ENCODE data around the gene SERF1B. TPM values are rescaled to one million over a fixed set of nuclear protein-coding genes. Genes with fewer than 3 reads are reported as not detected.
"Not testable (repeated sequence)": the region's sequence is repeated elsewhere in the genome, so short reads cannot be mapped to it uniquely, and the experiment has no call there.

SERF1B gene
- total RNA-seq = 10 to 100 TPM; 22.6 to 33.6 (median 30.7) TPM

DNA sequence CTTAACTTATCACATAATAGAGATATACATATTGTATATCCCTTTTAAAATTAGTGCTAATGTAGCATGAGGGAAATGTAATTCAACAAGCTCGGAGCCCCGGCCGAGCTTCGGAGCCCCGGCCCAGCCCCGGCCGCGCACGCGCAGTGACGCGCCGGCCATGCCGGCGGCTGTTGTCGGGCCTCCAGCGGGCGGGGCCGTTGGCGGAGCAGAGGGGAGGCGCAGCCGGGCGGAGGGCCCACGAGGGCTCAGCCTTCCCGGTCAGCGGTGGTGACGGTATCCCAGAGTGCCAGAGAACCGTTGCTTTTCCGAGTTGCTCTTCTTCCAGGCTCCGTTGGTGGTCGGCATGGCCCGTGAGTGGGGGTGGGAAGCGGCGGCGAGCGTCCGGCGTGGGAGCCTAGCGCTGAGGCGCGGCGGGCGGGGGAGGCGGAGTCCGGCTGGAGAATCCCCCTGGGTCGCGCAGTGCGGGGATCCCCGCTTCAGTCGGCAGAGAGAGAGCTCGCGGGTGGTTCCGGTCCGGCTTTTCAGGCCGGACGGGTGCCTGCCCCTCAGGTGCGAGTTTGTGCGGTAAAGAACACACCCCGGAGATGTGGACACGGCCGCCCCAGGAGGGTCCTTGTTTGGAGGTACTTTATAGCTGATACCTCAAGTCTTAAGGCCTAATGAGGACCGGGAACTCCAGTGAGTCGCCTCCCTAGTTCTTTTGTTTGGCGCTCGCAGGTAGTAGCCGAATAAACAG, at the start of gene SERF1B:
Gene SERF1B (plus strand): TSS at position 146 of the 739 bp plus-strand sequence. CDS start 201 bp downstream, at position 347.
- not testable (repeated sequence) for DNase-seq (ENCODE audit: low spot score in 2 of 2); H3K36me3 ChIP-seq; H3K4me1 ChIP-seq; H3K27ac ChIP-seq; H3K4me3 ChIP-seq; H3K27me3 ChIP-seq; H3K9me3 ChIP-seq
- WGBS = no CpG with 5 or more reads among the region's 66 CpGs

DNA sequence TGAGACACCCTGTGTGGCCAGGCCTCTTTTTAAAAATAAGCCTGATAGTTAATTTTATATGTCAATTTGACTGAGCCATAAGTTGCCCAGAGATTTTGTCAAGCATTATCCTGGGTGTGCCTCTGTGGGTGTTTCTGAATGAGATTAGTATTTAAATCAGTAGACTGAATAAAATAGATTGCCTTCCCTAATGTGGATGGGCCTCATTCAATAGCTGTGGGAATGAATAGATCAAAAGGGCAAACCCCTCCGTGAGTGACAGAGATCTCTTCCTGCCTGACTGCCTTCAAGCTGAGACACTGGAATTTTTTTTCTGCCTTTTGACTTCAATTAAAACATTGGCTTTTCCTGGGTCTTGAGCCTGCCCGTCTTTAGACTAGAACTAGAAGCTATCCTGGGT, 33.3 kb upstream of the SERF1B start:
- no CpG with 5 or more reads among the region's 2 CpGs for WGBS
- not testable (repeated sequence) for H3K4me1 ChIP-seq, H3K27me3 ChIP-seq

DNA sequence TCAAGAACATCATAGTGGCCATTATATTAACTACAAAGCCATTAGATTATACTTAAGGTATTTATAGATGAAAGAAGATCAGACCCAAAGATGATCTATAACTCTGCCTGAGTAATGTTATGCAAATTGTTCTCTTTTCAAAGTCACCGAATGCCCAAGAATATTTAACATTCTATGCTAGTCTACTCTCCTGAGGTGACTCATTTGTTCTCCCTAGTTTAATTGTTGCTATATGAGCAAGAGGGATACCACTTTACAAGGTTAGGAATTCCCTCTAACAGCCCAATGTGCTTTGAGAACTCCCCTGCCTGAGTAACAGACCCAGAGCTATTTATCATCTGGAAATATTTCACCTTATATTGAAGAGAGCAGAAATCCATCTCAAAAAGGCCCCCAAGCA, 29.5 kb upstream of the SERF1B start:
- not testable (repeated sequence) for H3K4me3 ChIP-seq; H3K27me3 ChIP-seq; H3K36me3 ChIP-seq; H3K27ac ChIP-seq; H3K4me1 ChIP-seq; H3K9me3 ChIP-seq; DNase-seq (ENCODE audit: low spot score in 2 of 2)
- WGBS = no CpG with 5 or more reads among the region's 1 CpG

More for the DNA sequence above, 33.3 kb upstream of the SERF1B start:
- not testable (repeated sequence) for H3K9me3 ChIP-seq; H3K27ac ChIP-seq; DNase-seq (ENCODE audit: low spot score in 2 of 2); H3K36me3 ChIP-seq; H3K4me3 ChIP-seq

DNA sequence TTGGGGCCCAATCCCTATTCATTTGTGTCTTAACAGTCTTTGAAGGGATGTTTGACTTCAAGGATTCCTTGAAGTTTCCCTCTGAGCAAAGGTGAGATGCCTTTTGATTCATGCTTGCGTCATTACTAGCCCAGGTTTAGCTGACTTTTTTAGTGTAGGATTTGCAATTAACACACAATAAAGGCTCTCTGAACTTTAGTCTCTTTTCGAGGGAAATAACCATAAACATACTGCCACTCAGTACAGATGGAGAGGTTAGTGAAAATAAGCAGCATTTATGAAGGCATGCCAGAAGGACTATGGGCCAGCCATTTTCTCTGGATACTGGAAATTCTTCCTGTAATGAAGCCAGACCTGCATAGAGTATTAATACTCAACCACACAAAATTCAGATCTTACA, 4.4 kb upstream of the SERF1B start:
- H3K4me1 ChIP-seq = not testable (repeated sequence)

DNA sequence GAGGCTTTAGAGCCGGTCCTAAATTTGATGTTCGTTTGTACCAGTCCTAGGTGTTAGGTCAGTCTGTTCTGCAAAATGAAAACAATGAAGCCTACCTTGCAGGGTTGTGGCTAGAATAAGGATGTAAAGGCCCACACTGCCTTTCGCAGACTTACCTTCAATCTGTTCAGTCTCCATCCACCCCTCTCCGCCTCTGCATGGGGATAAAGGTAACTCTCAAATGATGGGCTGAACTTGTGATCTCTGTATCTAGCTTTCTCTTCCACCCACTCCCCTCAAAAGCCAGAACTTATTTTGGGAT, 744 bp downstream of the SERF1B start:
- no CpG with 5 or more reads among the region's 4 CpGs for WGBS
- H3K4me1 ChIP-seq; H3K36me3 ChIP-seq; H3K27ac ChIP-seq; H3K9me3 ChIP-seq; H3K4me3 ChIP-seq; H3K27me3 ChIP-seq; DNase-seq (ENCODE audit: low spot score in 2 of 2): not testable (repeated sequence)

More for the DNA sequence above, 4.4 kb upstream of the SERF1B start:
- not testable (repeated sequence) for H3K4me3 ChIP-seq; H3K9me3 ChIP-seq; H3K36me3 ChIP-seq; H3K27ac ChIP-seq; DNase-seq (ENCODE audit: low spot score in 2 of 2); H3K27me3 ChIP-seq
- no CpG with 5 or more reads among the region's 2 CpGs for WGBS

DNA sequence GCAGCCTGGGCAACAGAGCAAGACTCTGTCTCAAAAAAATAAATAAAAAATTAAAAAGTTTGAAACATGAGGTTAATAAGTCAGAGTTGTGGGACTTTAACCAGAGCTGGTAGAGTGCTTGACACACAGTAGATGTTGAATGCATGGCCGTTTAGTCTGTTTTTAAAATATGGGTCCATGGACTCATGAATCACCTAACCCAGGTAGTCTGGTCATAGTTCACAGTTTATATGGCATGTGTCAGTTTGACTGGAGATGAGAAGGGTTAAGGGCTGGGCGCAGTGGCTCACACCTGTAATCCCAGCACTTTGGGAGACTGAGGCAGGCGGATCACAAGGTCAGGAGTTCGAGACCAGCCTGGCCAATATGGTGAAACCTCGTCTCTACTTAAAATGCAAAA, 6.2 kb downstream of the SERF1B start:
- not testable (repeated sequence) for H3K36me3 ChIP-seq; H3K4me1 ChIP-seq; H3K27ac ChIP-seq; H3K4me3 ChIP-seq; H3K27me3 ChIP-seq; H3K9me3 ChIP-seq; DNase-seq (ENCODE audit: low spot score in 2 of 2)
- no CpG with 5 or more reads among the region's 5 CpGs for WGBS

DNA sequence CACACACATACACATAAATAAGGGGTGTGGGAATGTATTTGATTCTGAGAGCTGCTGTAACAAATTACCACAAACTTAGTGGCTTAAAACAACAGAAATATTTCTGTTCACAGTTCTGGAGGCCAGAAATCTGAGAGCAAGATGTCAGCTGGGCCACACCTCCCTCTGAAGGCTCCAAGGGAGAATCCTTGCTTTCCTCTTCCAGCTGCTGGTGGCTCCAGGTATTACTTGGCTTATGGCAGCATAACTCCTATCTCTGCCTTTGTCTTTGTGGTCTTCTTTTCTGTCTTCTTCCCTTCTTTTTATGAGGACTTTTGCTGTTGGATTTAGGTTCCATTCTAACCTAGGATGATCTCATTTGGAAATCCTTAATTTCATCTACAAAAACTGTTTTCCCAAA, 16.4 kb downstream of the SERF1B start:
- H3K36me3 ChIP-seq; H3K4me3 ChIP-seq; DNase-seq (ENCODE audit: low spot score in 2 of 2); H3K9me3 ChIP-seq; H3K27me3 ChIP-seq; H3K4me1 ChIP-seq; H3K27ac ChIP-seq: not testable (repeated sequence)

DNA sequence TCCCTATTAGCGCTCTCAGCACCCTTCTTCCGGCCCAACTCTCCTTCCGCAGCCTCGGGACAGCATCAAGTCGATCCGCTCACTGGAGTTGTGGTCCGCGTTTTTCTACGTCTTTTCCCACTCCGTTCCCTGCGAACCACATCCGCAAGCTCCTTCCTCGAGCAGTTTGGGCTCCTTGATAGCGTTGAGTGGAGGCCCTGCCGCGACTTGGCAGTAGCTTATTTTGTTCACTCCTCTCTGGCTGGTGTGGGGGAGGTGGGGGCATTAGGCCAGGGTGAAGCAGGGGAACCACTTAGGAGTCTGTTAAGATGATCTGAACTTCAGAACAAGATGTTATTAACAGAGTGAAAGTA, 24.7 kb downstream of the SERF1B start:
- not testable (repeated sequence) for H3K27me3 ChIP-seq; H3K4me1 ChIP-seq; H3K27ac ChIP-seq; H3K9me3 ChIP-seq; H3K4me3 ChIP-seq; H3K36me3 ChIP-seq; DNase-seq (ENCODE audit: low spot score in 2 of 2)
- WGBS = no CpG with 5 or more reads among the region's 16 CpGs

DNA sequence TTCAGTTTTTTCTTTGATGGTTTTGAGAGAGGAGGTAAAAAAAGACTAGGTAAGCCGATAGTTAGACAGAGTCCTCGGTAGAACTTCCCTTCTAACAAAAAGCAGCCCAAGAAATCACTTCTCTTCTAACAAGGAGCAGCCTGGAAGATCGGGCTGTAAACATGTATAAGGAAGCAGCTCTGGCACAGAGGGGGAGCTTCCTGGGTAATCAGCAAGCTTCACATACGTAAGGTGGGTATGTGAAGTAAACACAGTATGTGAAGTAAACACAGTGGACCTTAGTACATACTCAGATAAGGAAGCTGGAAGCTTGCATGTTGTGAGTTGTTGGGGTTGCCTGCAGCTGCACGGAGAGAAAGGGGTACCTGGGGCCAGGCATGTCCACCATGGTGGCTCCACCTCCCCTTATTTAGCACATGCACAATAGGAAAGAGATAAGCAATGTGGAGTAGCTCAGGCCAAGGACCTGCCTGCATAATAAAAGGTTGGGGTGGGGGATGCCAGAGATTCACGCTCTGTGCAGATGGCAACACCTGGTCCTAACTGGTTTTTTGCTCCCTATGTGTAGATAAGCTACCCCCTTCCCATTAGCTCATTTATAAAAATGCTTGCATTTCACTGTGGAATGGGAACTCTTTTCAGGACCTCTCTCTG, 31.4 kb downstream of the SERF1B start:
- H3K4me1 ChIP-seq; H3K4me3 ChIP-seq; H3K27ac ChIP-seq; H3K27me3 ChIP-seq; H3K36me3 ChIP-seq; H3K9me3 ChIP-seq; DNase-seq (ENCODE audit: low spot score in 2 of 2): not testable (repeated sequence)
- no CpG with 5 or more reads among the region's 6 CpGs for WGBS

DNA sequence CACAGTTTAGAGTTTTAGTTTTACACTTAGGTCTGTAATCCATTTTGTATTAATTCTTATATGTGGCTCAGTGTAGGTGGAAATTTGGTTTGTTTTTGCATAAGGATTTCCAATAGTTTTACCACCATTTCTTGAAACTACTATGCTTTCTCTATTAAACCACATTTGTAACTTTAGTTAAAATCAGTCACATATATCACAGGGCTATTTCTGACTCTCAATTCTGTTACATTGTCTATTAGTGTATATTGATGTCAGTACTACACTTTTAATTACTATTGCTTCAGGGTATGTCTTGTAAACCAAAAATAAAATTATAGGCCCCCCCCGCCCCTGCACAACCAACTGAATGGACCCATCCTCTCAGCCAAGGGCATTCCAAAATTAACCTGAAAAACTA, 32.1 kb downstream of the SERF1B start:
- WGBS = no CpG with 5 or more reads among the region's 1 CpG
- H3K9me3 ChIP-seq; H3K36me3 ChIP-seq; H3K27me3 ChIP-seq; H3K27ac ChIP-seq; DNase-seq (ENCODE audit: low spot score in 2 of 2); H3K4me3 ChIP-seq; H3K4me1 ChIP-seq: not testable (repeated sequence)

DNA sequence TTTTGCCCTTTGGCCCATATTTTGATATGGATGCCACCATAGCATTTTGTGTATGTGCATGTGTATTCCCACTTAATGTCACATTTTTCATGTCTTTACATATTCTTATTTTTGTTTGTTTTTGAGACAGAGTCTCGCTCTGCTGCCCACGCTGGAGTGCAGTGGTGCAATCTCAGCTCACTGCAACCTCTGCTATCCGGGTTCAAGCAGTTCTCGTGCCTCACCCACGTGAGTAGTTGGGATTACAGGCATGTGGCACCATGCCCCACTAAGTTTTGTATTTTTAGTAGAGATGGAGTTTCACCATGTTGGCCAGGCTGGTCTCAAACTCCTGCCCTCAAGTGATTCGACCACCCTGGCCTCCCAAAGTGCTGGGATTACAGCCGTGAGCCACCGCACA, 52.6 kb downstream of the SERF1B start:
- not testable (repeated sequence) for H3K36me3 ChIP-seq, H3K4me1 ChIP-seq, H3K4me3 ChIP-seq, H3K27ac ChIP-seq, H3K27me3 ChIP-seq, H3K9me3 ChIP-seq
- 98% methylated on average over 5 of the region's 8 CpGs for WGBS
- peak in 1 of 2 donors; percentile 14 for DNase-seq (ENCODE audit: low spot score in 2 of 2)

DNA sequence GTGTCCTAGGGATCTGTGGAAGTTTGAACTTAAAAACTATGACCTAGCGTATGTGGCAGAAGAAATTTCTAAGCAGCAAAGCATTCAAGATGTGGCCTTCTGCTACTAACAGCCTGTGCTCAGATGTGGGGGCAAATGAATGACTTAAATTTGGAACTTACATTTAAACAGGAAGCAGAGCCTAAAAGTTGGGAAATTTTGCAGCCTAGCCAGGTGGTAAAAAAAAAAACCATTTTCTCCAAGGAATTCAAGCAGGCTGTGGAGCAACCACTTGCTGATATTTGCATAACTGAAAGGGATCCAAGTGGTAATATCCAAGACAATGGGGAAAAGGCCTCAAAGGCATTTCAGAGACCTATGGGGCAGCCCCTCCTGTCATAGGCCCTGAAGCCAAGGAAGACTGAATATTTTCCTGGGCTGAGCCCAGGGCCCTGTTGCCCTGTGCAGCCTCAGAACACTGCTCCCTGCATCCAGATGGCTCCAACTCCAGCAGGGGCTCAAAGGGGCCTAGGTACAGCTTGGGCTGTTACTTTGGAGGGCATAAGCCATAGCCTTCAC, 63.9 kb downstream of the SERF1B start:
- H3K9me3 ChIP-seq = not testable (repeated sequence)
- no CpG with 5 or more reads among the region's 1 CpG for WGBS

DNA sequence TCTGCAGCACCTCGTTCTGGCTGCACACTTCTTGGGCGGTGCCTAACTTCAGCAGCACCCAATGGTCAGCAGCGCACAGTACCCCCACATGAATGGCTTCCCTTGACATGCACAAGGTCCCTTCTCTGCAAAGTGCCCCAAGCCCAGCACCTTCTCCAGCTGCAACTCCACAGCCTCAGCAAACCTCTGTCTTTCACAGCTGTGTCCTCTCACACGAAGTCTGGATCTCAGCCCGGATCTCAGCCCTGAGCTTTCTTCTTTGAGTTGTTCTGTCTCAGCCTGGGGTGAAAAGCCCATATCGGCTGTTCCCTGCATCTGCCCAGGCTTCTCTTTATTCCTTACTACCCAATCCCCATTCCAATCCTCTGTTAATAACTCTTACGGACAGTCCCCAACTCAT, 66.7 kb downstream of the SERF1B start:
- H3K27me3 ChIP-seq; H3K4me1 ChIP-seq; H3K27ac ChIP-seq; H3K36me3 ChIP-seq; H3K4me3 ChIP-seq; H3K9me3 ChIP-seq; DNase-seq (ENCODE audit: low spot score in 2 of 2): not testable (repeated sequence)
- WGBS = no CpG with 5 or more reads among the region's 7 CpGs

More for the DNA sequence above, 63.9 kb downstream of the SERF1B start:
- H3K4me3 ChIP-seq; DNase-seq (ENCODE audit: low spot score in 2 of 2); H3K27ac ChIP-seq; H3K27me3 ChIP-seq; H3K36me3 ChIP-seq; H3K4me1 ChIP-seq: not testable (repeated sequence)

Measured in suprapubic skin (tissue), 4 donors.